Sigmoid colon (tissue), 7 donors: ENCODE data around the gene CASS4. TPM values are rescaled to one million over a fixed set of nuclear protein-coding genes. Genes with fewer than 3 reads are reported as not detected.

Experiments used
- DNase-seq: peaks from one replicate; pipeline ENCODE4 v3.0.0-alpha.2; 2019
- H3K27ac ChIP-seq, 4 donors: fragments of 200-600 bp; sonication (generic); one replicate each; pipeline ENCODE4 v1.5.1; 2016 to 2019; ENCODE audit warnings: mild to moderate bottlenecking in 1 of 4
- H3K27me3 ChIP-seq, 3 donors: fragments of 200-600 bp; sonication (generic); one replicate each; pipeline ENCODE4 v1.5.1; 2019; ENCODE audit warnings: mild to moderate bottlenecking in 1 of 3
- H3K36me3 ChIP-seq, 4 donors: fragments of 200-600 bp; sonication (generic); one replicate each; pipeline ENCODE4 v1.5.1; 2016 to 2019
- H3K4me1 ChIP-seq, 4 donors: fragments of 200-600 bp; sonication (generic); one replicate each; pipeline ENCODE4 v1.5.1; 2017 to 2019
- H3K4me3 ChIP-seq, 4 donors: fragments of 200-600 bp; sonication (generic); one replicate each; pipeline ENCODE4 v1.5.1; 2017 to 2019; ENCODE audit warnings: mild to moderate bottlenecking in 2 of 4, moderate library complexity in 1 of 4
- H3K9me3 ChIP-seq, 4 donors: fragments of 200-600 bp in 3 of 4; sonication (generic) in 3 of 4; one replicate each; pipeline versions ENCODE4 v1.5.1 to v1.6.1; 2013 to 2019
- EP300 ChIP-seq, 4 donors: sonication (generic); formaldehyde crosslinking; IDR thresholded peaks; one replicate each; pipeline ENCODE4 v1.6.1; 2017; ENCODE audit warnings: antibody characterized with exemption in 4 of 4
- POLR2A ChIP-seq, 2 donors: fragments of 450-650 bp; IDR thresholded peaks; one replicate each; pipeline ENCODE4 v1.6.1; 2016; ENCODE audit warnings: antibody characterized with exemption in 2 of 2, mild to moderate bottlenecking in 2 of 2, moderate library complexity in 2 of 2
- POLR2AphosphoS5 ChIP-seq, 4 donors: sonication (generic); formaldehyde crosslinking; IDR thresholded peaks; one replicate each; pipeline ENCODE4 v1.6.1; 2017; ENCODE audit warnings: antibody characterized with exemption in 4 of 4
- WGBS, 2 donors: extraction: QIAGEN DNeasy Blood & Tissue Kit; methylation state at CpG; one replicate each; pipeline ENCODE4 v1.1.7; 2013; 5-methylcytosine and 5-hydroxymethylcytosine counted together
- intact Hi-C: fragments of 100-400 bp; cut with DNase I; formaldehyde crosslinking; loops from one replicate; pipeline ENCODE4 v1.15.1; 2023
- polyA plus RNA-seq, 3 donors: library from polyadenylated mRNA; stranded (reverse); fragments of 200-250 nt; gene quantifications; one replicate each; pipeline ENCODE4 v1.2.3, GENCODE V29; 2013
- total RNA-seq, 4 donors: library from RNA; depleted of rRNA; stranded (reverse); fragments of >200 nt; gene quantifications; one replicate each; pipeline ENCODE4 v1.1.0, GENCODE V29; 2016
- TF ChIP-seq, protein P1 (sequence below), 4 experiments: fragments of 450-650 bp in 3 of 4; fragments of 200-600 bp in 1 of 4; IDR thresholded peaks; one replicate each; pipeline ENCODE4 v1.5.1; 2016 to 2019; ENCODE audit warnings: antibody characterized with exemption in 4 of 4, mild to moderate bottlenecking in 3 of 4, moderate library complexity in 2 of 4
- donor health status: healthy with polysubstance abuse.
- donor health status: Bipolar disorder and iron deficiency.
- donor health status: healthy.

Gene CASS4
- total and polyA plus RNA-seq, 7 donors = 0.46 to 2.9 (median 1.6) TPM

DNA sequence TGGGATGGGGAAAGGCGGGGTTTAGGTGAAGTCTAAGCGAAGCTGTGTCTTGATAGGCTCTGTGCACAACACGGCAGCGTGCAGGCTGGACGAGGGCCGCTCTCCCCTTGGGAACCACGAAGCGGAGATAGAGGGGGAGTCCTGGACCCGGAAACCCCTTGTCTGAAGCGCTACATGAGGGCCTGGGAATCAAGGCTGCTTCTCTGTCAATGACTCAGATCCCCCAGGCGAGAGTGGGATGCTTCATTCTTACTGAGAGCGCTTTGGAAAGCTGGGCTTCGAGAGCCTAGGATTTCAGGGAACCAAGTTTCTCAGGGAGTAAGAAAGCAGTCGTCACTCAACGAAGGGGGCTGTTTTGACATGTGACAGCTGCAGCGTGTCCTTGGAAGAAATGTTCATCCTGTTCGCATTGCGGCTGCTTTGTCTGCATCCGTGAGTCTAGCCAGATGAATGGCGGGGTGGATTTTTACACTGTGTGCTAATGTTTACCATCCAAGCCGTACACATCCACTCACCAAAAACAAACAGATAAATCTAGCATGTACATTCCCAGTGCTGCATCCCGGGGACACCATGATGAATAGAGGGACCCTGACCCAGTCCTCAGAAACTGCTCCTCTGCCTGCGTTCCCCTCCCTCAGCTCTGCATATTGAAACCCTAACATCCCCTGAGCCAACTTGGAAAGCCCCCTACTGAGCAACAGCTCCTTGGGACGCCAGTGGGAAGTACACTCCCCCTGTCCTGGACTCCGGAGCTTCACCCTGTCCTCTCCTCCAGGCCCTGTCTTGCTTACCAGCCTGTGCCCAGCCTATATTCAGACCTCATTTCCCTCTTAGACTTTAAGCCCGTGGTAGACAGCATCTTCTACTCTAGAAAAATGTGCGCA is 31.8 kb downstream of the CASS4 start:
- Histone ChIP-seq H3K27ac (peak overlapping the region in 3 of 4 donors; percentile 18 to 53 (median 32)), H3K27me3 (no peaks in the 10 kb centered on the region), H3K4me3 (no peak overlapping the region), H3K4me1 (peaks cover 0 to 10% (median 0%) of the 10 kb centered on the region in 4 donors), H3K36me3 (no peaks in the 10 kb centered on the region), H3K9me3 (no peaks in the 10 kb centered on the region)
- intact Hi-C loops = no loop called here
- DNase-seq = peak; percentile 67
- no peak for TF ChIP-seq EP300 (IDR thresholded peaks at IDR 0.05)
- TF ChIP-seq POLR2A (IDR thresholded peaks at IDR 0.05) = no peak
- TF ChIP-seq POLR2AphosphoS5 (IDR thresholded peaks at IDR 0.05) = no peak
- TF ChIP-seq, protein P1, sequence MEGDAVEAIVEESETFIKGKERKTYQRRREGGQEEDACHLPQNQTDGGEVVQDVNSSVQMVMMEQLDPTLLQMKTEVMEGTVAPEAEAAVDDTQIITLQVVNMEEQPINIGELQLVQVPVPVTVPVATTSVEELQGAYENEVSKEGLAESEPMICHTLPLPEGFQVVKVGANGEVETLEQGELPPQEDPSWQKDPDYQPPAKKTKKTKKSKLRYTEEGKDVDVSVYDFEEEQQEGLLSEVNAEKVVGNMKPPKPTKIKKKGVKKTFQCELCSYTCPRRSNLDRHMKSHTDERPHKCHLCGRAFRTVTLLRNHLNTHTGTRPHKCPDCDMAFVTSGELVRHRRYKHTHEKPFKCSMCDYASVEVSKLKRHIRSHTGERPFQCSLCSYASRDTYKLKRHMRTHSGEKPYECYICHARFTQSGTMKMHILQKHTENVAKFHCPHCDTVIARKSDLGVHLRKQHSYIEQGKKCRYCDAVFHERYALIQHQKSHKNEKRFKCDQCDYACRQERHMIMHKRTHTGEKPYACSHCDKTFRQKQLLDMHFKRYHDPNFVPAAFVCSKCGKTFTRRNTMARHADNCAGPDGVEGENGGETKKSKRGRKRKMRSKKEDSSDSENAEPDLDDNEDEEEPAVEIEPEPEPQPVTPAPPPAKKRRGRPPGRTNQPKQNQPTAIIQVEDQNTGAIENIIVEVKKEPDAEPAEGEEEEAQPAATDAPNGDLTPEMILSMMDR (IDR thresholded peaks at IDR 0.05) = peak in 1 of 4 experiments; percentile 5
- 54 to 70% methylated on average over 27 of the region's 27 CpGs for WGBS, 2 donors

DNA sequence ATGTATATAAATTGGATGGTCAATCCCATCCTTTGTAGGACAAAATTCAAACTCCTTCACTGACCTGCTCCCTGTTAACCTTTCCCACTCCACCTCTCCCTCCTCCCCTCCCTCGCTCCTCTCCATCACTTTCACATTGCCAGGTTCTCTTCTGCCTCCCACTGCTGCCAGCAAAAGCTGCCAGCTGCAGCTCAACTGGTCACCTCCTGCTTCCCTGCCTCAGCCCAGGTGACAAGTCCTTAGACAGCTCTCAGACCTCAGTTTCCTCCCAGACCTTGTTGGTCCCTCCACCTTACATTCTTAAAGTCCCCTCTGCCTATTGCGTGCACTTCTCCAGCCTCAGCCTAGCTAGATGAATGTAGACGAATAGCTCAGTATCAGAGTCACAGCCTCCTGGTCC is 33.1 kb downstream of the CASS4 start:
- intact Hi-C loops = no loop called here
- peaks cover 0 to 2% (median 0%) of the 10 kb centered on the region in 4 donors for H3K4me1 ChIP-seq
- WGBS, 2 donors = 92 to 93% methylated on average over 3 of the region's 3 CpGs
- H3K27ac ChIP-seq = no peak overlapping the region
- DNase-seq = peak; percentile 25
- no peak overlapping the region for H3K4me3 ChIP-seq
- TF ChIP-seq POLR2A (IDR thresholded peaks at IDR 0.05) (no peak), POLR2AphosphoS5 (IDR thresholded peaks at IDR 0.05) (no peak), EP300 (IDR thresholded peaks at IDR 0.05) (no peak)
- TF ChIP-seq, protein P1 (IDR thresholded peaks at IDR 0.05) = no peak
- no peaks in the 10 kb centered on the region for H3K9me3 ChIP-seq
- H3K27me3 ChIP-seq = no peaks in the 10 kb centered on the region
- H3K36me3 ChIP-seq = no peaks in the 10 kb centered on the region

DNA sequence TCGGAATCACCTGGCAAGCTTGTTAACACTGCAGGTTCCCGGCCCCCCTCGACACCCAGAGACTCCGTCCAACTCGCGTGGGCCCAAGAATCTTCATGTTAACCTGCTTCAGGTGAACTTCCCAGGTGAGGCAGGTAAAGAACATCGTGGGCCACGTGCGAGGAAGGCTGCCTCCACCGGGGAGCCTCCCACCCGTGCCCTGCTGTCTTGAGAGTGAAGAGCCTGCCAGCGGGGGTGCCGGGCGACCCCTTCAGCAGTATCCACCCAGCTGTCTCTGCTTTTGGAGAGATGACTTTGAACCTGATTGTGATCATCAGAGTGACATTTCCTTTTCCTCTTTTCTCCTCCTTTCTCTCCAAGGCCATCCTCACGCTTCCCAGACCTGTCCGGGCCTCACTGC is 33.5 kb downstream of the CASS4 start:
- H3K9me3 ChIP-seq = no peaks in the 10 kb centered on the region
- no peaks in the 10 kb centered on the region for H3K4me1 ChIP-seq
- H3K27me3 ChIP-seq = no peaks in the 10 kb centered on the region
- TF ChIP-seq EP300 (IDR thresholded peaks at IDR 0.05) (no peak), POLR2A (IDR thresholded peaks at IDR 0.05) (no peak), POLR2AphosphoS5 (IDR thresholded peaks at IDR 0.05) (no peak)
- TF ChIP-seq, protein P1 (IDR thresholded peaks at IDR 0.05) = no peak
- intact Hi-C loops = no loop called here
- DNase-seq = peak; percentile 50
- 92 to 95% methylated on average over 16 of the region's 16 CpGs for WGBS, 2 donors
- H3K27ac ChIP-seq = no peak overlapping the region
- H3K36me3 ChIP-seq = no peaks in the 10 kb centered on the region
- H3K4me3 ChIP-seq = no peak overlapping the region

DNA sequence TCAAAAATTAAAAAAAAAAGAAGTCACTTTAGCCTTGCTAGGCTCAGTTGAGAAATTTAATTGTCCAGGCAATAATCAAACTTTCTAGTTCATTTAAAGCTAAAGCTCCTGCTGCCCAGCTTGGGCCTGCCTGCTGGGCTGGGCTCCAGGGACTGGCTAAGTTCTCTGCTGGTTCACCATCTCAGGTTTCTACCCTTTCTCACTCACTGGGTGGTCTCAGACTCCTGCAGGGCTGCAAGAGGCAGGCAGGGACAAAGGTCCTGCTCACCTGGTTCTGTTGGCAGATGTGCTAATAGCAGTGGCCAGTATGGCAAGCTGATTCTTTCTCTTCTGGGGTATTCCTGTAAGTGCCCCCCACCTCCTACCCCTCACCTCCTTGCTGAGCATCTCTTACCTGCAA is 35.2 kb downstream of the CASS4 start:
- intact Hi-C loops = no loop called here
- Histone ChIP-seq H3K36me3 (no peaks in the 10 kb centered on the region), H3K4me1 (no peaks in the 10 kb centered on the region), H3K27me3 (no peaks in the 10 kb centered on the region), H3K4me3 (no peak overlapping the region), H3K27ac (no peak overlapping the region), H3K9me3 (no peaks in the 10 kb centered on the region)
- DNase-seq = no peak
- no peak for TF ChIP-seq POLR2A (IDR thresholded peaks at IDR 0.05)
- TF ChIP-seq EP300 (IDR thresholded peaks at IDR 0.05) = no peak
- TF ChIP-seq, protein P1 (IDR thresholded peaks at IDR 0.05) = no peak
- no peak for TF ChIP-seq POLR2AphosphoS5 (IDR thresholded peaks at IDR 0.05)
